Measurements from ENCODE around the gene SLX1A. TPM values are rescaled to one million over a fixed set of nuclear protein-coding genes. Genes with fewer than 3 reads are reported as not detected.
"Not testable (repeated sequence)": the region's sequence is repeated elsewhere in the genome, so short reads cannot be mapped to it uniquely, and the experiment has no call there.

SLX1A gene
- total RNA-seq, 2 donors from 2014 or later: 20.1 to 43.6 TPM

DNA sequence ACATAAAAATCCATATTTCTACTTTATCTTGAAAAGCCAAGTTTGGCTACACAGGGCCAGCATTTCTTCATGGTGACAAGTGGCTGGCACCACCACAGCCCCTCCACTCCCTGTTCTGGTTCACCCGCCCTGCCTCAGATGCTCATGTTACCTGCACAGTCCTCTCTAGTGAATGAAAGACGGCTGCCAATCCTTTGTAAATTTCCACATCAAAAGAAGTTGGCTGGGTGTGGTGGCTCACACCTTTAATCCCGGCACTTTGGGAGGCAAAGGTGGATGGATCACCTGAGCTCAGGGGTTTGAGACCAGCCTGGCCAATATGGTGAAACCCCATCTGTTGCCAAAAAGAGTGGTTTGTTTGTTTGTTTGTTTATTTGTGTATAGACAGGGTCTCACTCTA, 30.1 kb upstream of the SLX1A start:
- no peak overlapping the region for H3K27ac ChIP-seq
- no peak overlapping the region for H3K4me3 ChIP-seq
- TF ChIP-seq, protein P1, sequence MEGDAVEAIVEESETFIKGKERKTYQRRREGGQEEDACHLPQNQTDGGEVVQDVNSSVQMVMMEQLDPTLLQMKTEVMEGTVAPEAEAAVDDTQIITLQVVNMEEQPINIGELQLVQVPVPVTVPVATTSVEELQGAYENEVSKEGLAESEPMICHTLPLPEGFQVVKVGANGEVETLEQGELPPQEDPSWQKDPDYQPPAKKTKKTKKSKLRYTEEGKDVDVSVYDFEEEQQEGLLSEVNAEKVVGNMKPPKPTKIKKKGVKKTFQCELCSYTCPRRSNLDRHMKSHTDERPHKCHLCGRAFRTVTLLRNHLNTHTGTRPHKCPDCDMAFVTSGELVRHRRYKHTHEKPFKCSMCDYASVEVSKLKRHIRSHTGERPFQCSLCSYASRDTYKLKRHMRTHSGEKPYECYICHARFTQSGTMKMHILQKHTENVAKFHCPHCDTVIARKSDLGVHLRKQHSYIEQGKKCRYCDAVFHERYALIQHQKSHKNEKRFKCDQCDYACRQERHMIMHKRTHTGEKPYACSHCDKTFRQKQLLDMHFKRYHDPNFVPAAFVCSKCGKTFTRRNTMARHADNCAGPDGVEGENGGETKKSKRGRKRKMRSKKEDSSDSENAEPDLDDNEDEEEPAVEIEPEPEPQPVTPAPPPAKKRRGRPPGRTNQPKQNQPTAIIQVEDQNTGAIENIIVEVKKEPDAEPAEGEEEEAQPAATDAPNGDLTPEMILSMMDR (IDR thresholded peaks at IDR 0.05): no peak
- no peaks in the 10 kb centered on the region for H3K4me1 ChIP-seq (ENCODE audit: control insufficient read depth in 1 of 2, low read depth in 2 of 2)
- DNase-seq (ENCODE audit: low spot score) (no peak), ATAC-seq (ENCODE audit: insufficient number of reproducible peaks, low FRiP score, low read depth) (no peak)
- H3K27me3 ChIP-seq (replicated peaks; ENCODE audit: insufficient read depth): no peaks in the 10 kb centered on the region
- H3K9me3 ChIP-seq: no peaks in the 10 kb centered on the region
- H3K36me3 ChIP-seq: no peaks in the 10 kb centered on the region

DNA sequence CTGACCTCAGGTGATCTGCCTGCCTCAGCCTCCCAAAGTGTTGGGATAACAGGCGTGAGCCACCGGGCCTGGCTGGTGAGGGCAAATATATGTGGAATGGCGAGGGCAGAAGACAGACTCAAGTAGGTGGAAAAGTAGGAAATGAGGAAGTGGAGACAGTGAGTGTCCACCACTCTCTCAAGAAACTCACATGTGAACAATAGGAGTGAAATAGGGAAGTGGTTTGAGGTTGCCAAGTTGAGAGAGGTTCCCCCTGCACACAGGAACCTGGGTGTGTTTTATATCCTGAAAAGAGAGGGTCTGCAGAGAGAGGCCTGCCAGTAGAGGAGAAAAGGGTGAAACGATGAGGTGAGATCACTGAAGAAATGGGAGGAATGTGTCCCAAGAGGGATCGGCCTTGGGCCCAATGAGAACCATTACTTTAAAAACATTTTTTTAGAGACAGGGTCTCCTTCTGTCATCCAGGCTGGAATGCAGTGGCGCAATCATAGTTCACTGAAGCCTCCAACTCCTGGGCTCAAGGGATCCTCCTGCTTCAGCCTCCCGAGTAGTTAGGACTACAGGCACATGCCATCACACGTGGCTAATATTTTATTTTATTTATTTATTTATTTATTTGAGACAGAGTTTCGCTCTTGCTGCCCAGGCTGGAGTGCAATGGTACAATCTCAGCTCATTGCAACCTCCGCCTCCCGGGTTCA, 27.3 kb upstream of the SLX1A start:
- no peaks in the 10 kb centered on the region for H3K9me3 ChIP-seq
- no peak overlapping the region for H3K4me3 ChIP-seq
- no peak for DNase-seq (ENCODE audit: low spot score)
- no peaks in the 10 kb centered on the region for H3K27me3 ChIP-seq (replicated peaks; ENCODE audit: insufficient read depth)
- TF ChIP-seq, protein P1 (IDR thresholded peaks at IDR 0.05): no peak
- no peak overlapping the region for H3K27ac ChIP-seq
- ATAC-seq (ENCODE audit: insufficient number of reproducible peaks, low FRiP score, low read depth): no peak
- H3K4me1 ChIP-seq (ENCODE audit: control insufficient read depth in 1 of 2, low read depth in 2 of 2): no peaks in the 10 kb centered on the region
- H3K36me3 ChIP-seq: no peaks in the 10 kb centered on the region

DNA sequence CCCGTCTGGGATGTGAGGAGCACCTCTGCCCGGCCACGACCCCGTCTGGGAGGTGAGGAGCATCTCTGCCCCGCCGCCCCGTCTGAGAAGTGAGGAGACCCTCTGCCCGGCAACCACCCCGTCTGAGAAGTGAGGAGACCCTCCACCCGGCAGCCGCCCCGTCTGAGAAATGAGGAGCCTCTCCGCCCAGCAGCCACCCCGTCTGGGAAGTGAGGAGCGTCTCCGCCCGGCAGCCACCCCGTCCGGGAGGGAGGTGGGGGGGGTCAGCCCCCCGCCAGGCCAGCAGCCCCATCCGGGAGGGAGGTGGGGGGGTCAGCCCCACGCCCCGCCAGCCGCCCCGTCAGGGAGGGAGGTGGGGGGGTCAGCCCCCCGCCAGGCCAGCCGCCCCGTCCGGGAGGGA, 24.9 kb upstream of the SLX1A start:
- H3K27me3 ChIP-seq (replicated peaks; ENCODE audit: insufficient read depth); H3K27ac ChIP-seq; H3K9me3 ChIP-seq; DNase-seq (ENCODE audit: low spot score); ATAC-seq (ENCODE audit: insufficient number of reproducible peaks, low FRiP score, low read depth); H3K36me3 ChIP-seq; H3K4me1 ChIP-seq (ENCODE audit: control insufficient read depth in 1 of 2, low read depth in 2 of 2); H3K4me3 ChIP-seq: not testable (repeated sequence)

DNA sequence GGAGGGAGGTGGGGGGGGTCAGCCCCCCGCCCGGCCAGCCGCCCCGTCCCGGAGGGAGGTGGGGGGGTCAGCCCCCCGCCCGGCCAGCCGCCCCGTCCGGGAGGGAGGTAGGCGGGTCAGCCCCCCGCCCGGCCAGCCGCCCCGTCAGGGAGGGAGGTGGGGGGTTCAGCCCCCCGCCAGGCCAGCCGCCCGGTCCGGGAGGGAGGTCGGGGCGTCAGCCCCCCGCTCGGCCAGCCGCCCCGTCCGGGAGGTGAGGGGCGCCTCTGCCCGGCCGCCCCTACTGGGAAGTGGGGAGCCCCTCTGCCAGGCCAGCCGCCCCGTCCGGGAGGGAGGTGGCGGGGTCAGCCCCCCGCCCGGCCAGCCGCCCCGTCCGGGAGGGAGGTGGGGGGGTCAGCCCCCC, 24.3 kb upstream of the SLX1A start:
- not testable (repeated sequence) for DNase-seq (ENCODE audit: low spot score); H3K4me1 ChIP-seq (ENCODE audit: control insufficient read depth in 1 of 2, low read depth in 2 of 2); H3K36me3 ChIP-seq; H3K27me3 ChIP-seq (replicated peaks; ENCODE audit: insufficient read depth); ATAC-seq (ENCODE audit: insufficient number of reproducible peaks, low FRiP score, low read depth); H3K4me3 ChIP-seq; H3K9me3 ChIP-seq; H3K27ac ChIP-seq

DNA sequence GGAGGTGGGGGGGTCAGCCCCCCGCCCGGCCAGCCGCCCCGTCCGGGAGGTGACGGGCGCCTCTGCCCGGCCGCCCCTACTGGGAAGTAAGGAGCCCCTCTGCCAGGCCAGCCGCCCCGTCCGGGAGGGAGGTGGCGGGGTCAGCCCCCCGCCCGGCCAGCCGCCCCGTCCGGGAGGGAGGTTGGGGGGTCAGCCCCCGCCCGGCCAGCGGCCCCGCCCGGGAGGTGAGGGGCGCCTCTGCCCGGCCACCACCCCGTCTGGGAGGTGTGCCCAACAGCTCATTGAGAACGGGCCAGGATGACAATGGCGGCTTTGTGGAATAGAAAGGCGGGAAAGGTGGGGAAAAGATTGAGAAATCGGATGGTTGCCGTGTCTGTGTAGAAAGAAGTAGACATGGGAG, 23.5 kb upstream of the SLX1A start:
- not testable (repeated sequence) for H3K4me1 ChIP-seq (ENCODE audit: control insufficient read depth in 1 of 2, low read depth in 2 of 2); DNase-seq (ENCODE audit: low spot score); H3K27ac ChIP-seq; ATAC-seq (ENCODE audit: insufficient number of reproducible peaks, low FRiP score, low read depth); H3K27me3 ChIP-seq (replicated peaks; ENCODE audit: insufficient read depth); H3K9me3 ChIP-seq; H3K4me3 ChIP-seq; H3K36me3 ChIP-seq

DNA sequence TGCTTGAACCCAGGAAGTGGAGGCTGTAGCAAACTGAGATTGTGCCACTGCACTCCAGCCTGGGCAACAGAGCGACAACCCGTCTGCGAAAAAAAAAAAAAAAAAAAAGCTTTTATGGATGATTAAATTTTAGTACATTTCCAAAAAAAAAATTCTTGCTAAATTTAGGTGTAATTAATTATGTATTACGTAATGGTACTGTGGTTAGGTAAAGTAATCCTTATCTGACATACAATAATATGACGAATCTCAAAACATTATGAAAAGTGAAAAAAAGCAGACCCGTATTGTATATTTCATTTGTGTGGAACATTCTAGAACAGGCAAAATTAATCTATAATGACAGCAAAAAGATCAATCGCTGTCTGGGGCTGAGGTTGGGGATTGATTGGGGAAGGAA, 20.6 kb upstream of the SLX1A start:
- TF ChIP-seq, protein P1 (IDR thresholded peaks at IDR 0.05): no peak
- no peak overlapping the region for H3K4me3 ChIP-seq
- no peak for ATAC-seq (ENCODE audit: insufficient number of reproducible peaks, low FRiP score, low read depth)

DNA sequence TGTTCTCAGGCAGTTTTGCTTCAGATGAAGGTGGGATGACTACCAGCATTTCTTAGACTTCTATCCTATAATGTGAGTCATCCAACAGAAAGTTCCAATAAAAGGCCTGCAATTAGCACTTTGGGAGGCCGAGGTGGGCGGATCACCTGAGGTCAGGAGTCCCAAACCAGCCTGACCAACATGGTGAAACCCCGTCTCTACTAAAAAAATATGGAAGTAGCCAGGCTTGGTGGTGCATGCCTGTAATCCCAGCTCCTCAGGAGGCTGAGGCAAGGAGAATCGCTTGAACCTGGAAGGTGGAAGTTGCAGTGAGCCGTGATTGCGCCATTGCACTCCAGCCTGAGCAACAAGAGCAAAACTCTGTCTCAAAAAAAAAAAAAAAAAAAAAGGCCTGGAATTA, 16.8 kb upstream of the SLX1A start:
- not testable (repeated sequence) for DNase-seq (ENCODE audit: low spot score); H3K27ac ChIP-seq; ATAC-seq (ENCODE audit: insufficient number of reproducible peaks, low FRiP score, low read depth)

More for the DNA sequence above, 20.6 kb upstream of the SLX1A start:
- DNase-seq (ENCODE audit: low spot score): no peak
- Histone ChIP-seq H3K27ac (no peak overlapping the region), H3K9me3 (no peaks in the 10 kb centered on the region), H3K4me1 (ENCODE audit: control insufficient read depth in 1 of 2, low read depth in 2 of 2) (no peaks in the 10 kb centered on the region), H3K36me3 (no peaks in the 10 kb centered on the region), H3K27me3 (replicated peaks; ENCODE audit: insufficient read depth) (no peaks in the 10 kb centered on the region)

More for the DNA sequence above, 16.8 kb upstream of the SLX1A start:
- H3K4me3 ChIP-seq; H3K36me3 ChIP-seq; H3K4me1 ChIP-seq (ENCODE audit: control insufficient read depth in 1 of 2, low read depth in 2 of 2); H3K27me3 ChIP-seq (replicated peaks; ENCODE audit: insufficient read depth); H3K9me3 ChIP-seq: not testable (repeated sequence)
